Liver (tissue), 9 donors: ENCODE results near the gene ARMCX6. TPM values are rescaled to one million over a fixed set of nuclear protein-coding genes. Genes with fewer than 3 reads are reported as not detected.
"Not testable (repeated sequence)": the region's sequence is repeated elsewhere in the genome, so short reads cannot be mapped to it uniquely, and the experiment has no call there.

Experiments used
- DNase-seq: peaks from one replicate; pipeline ENCODE4 v3.0.0-alpha.2; 2017; ENCODE audit warnings: low spot score
- H3K27ac ChIP-seq, 2 donors: one replicate each; pipeline ENCODE4 v1.7.0; 2013; ENCODE audit warnings: inconsistent platforms in 2 of 2, low read length in 2 of 2, control low read depth in 1 of 2, low read depth in 1 of 2, mild to moderate bottlenecking in 1 of 2
- H3K27me3 ChIP-seq, 4 donors: one replicate each; pipeline versions ENCODE4 v1.6.1 to v1.7.0; 2013; ENCODE audit warnings: low read length in 3 of 4, inconsistent platforms in 1 of 4, mild to moderate bottlenecking in 1 of 4, moderate library complexity in 1 of 4; ENCODE audit not compliant: control insufficient read depth in 4 of 4, insufficient read depth in 4 of 4
- H3K36me3 ChIP-seq, 4 donors: one replicate each; pipeline versions ENCODE4 v1.6.1 to v1.7.0; 2013; ENCODE audit warnings: low read length in 3 of 4, mild to moderate bottlenecking in 3 of 4, low read depth in 1 of 4, moderate library complexity in 1 of 4; ENCODE audit not compliant: control insufficient read depth in 4 of 4, insufficient read depth in 3 of 4
- H3K4me1 ChIP-seq, 4 donors: one replicate each; pipeline versions ENCODE4 v1.6.1 to v1.7.0; 2013; ENCODE audit warnings: low read length in 3 of 4, mild to moderate bottlenecking in 3 of 4, moderate library complexity in 1 of 4; ENCODE audit not compliant: control insufficient read depth in 4 of 4, insufficient read depth in 4 of 4
- H3K4me3 ChIP-seq, 3 donors: one replicate each; pipeline versions ENCODE4 v1.6.1 to v1.7.0; 2013; ENCODE audit warnings: low read length in 3 of 3, control low read depth in 1 of 3, low read depth in 1 of 3, mild to moderate bottlenecking in 1 of 3
- H3K9ac ChIP-seq, 2 donors: one replicate each; pipeline ENCODE4 v1.7.0; 2013; ENCODE audit warnings: low read length in 2 of 2, mild to moderate bottlenecking in 2 of 2, moderate library complexity in 2 of 2, control low read depth in 1 of 2, low read depth in 1 of 2
- H3K9me3 ChIP-seq, 4 donors: one replicate each; pipeline versions ENCODE4 v1.6.1 to v1.7.0; 2013; ENCODE audit warnings: low read length in 3 of 4; ENCODE audit not compliant: control insufficient read depth in 4 of 4
- ATF3 ChIP-seq: IDR thresholded peaks from 2 replicates; pipeline ENCODE4 v1.6.1; 2016; ENCODE audit warnings: antibody characterized with exemption
- CTCF ChIP-seq: fragments of 150-350 bp; IDR thresholded peaks from 2 replicates; pipeline ENCODE4 v1.5.1; 2017; ENCODE audit warnings: improper control_type of control experiment, low read depth, low read length; ENCODE audit not compliant: missing input control
- EGR1 ChIP-seq, 2 donors: IDR thresholded peaks; 2 replicates each; pipeline ENCODE4 v1.6.1; 2016 to 2018; ENCODE audit warnings: antibody characterized with exemption in 2 of 2, low read depth in 2 of 2
- FOXA1 ChIP-seq: IDR thresholded peaks from 2 replicates; pipeline ENCODE4 v1.6.1; 2016; ENCODE audit warnings: antibody characterized with exemption
- FOXA2 ChIP-seq: IDR thresholded peaks from 2 replicates; pipeline ENCODE4 v1.6.1; 2016; ENCODE audit warnings: antibody characterized with exemption
- GABPA ChIP-seq, 2 donors: IDR thresholded peaks in 1 of 2; conservative IDR thresholded peaks in 1 of 2; 2 replicates each; pipeline ENCODE4 v1.6.1; 2016; ENCODE audit warnings: antibody characterized with exemption in 2 of 2, mild to moderate bottlenecking in 1 of 2, moderate library complexity in 1 of 2
- HNF4A ChIP-seq, 2 donors: conservative IDR thresholded peaks; 2 replicates each; pipeline ENCODE4 v1.6.1; 2016; ENCODE audit warnings: antibody characterized with exemption in 2 of 2, mild to moderate bottlenecking in 2 of 2
- HNF4G ChIP-seq: IDR thresholded peaks from 2 replicates; pipeline ENCODE4 v1.6.1; 2016; ENCODE audit warnings: antibody characterized with exemption
- JUND ChIP-seq, 2 donors: IDR thresholded peaks; 2 replicates each; pipeline ENCODE4 v1.6.1; 2016; ENCODE audit warnings: antibody characterized with exemption in 2 of 2
- NR2F2 ChIP-seq: IDR thresholded peaks from 2 replicates; pipeline ENCODE4 v1.6.1; 2016; ENCODE audit warnings: antibody characterized with exemption
- RAD21 ChIP-seq, 2 donors: IDR thresholded peaks; 2 replicates each; pipeline ENCODE4 v1.6.1; 2016; ENCODE audit warnings: antibody characterized with exemption in 2 of 2, mild to moderate bottlenecking in 2 of 2
- RXRA ChIP-seq, 2 donors: IDR thresholded peaks; 2 replicates each; pipeline ENCODE4 v1.6.1; 2017 to 2018; ENCODE audit warnings: antibody characterized with exemption in 2 of 2, mild to moderate bottlenecking in 1 of 2
- SP1 ChIP-seq: IDR thresholded peaks from 2 replicates; pipeline ENCODE4 v1.6.1; 2018; ENCODE audit warnings: antibody characterized with exemption, mild to moderate bottlenecking
- TAF1 ChIP-seq: conservative IDR thresholded peaks from 2 replicates; pipeline ENCODE4 v1.6.1; 2016; ENCODE audit warnings: antibody characterized with exemption, mild to moderate bottlenecking
- YY1 ChIP-seq: IDR thresholded peaks from 2 replicates; pipeline ENCODE4 v1.6.1; 2016; ENCODE audit warnings: antibody characterized with exemption, mild to moderate bottlenecking
- WGBS: extraction: QIAGEN DNeasy Blood & Tissue Kit; methylation state at CpG from one replicate; pipeline ENCODE4 v1.1.7; 2013; 5-methylcytosine and 5-hydroxymethylcytosine counted together
- polyA plus RNA-seq, 2 donors: library from polyadenylated mRNA; stranded (reverse) in 1 of 2; unstranded in 1 of 2; fragments of 200-250 nt in 1 of 2; fragments of >200 nt in 1 of 2; fragmentation: Nextera tagmentation in 1 of 2; extraction: Ambion mirVana in 1 of 2; gene quantifications; one replicate each; pipeline versions ENCODE4 v1.2.1 to v1.2.3, GENCODE V29; 2013 to 2015
- total RNA-seq, 2 donors: library from RNA; depleted of rRNA; stranded (reverse); fragments of >200 nt; gene quantifications; one replicate each; pipeline ENCODE4 v1.2.3, GENCODE V29; 2014
- TF ChIP-seq, protein P1 (sequence below): IDR thresholded peaks from 2 replicates; pipeline ENCODE4 v1.6.1; 2016; ENCODE audit warnings: antibody characterized with exemption
- TF ChIP-seq, protein P2 (sequence below): IDR thresholded peaks from 2 replicates; pipeline ENCODE4 v1.6.1; 2016; ENCODE audit warnings: antibody characterized with exemption, mild to moderate bottlenecking
- TF ChIP-seq, protein P3 (sequence below): IDR thresholded peaks from 2 replicates; pipeline ENCODE4 v1.6.1; 2016; ENCODE audit warnings: antibody characterized with exemption
- donor health status: healthy.
- donor health status: healthy.
- donor health status: healthy.
- donor health status: healthy.
- donor health status: healthy.

The ARMCX6 gene
- total and polyA plus RNA-seq, 4 donors = 6.9 to 13.3 (median 12.2) TPM

DNA sequence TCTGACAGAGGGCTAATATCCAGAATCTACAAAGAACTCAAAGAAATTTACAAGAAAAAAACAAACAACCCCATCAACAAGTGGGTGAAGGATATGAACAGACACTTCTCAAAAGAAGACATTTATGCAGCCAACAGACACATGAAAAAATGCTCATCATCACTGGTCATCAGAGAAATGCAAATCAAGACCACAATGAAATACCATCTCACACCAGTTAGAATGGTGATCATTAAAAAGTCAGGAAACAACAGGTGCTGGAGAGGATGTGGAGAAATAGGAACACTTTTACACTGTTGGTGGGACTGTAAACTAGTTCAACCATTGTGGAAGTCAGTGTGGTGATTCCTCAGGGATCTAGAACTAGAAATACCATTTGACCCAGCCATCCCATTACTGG is 29.9 kb upstream of the ARMCX6 start:
- H3K27me3 ChIP-seq, H3K4me3 ChIP-seq, DNase-seq, H3K4me1 ChIP-seq, H3K9me3 ChIP-seq, H3K36me3 ChIP-seq, H3K9ac ChIP-seq, H3K27ac ChIP-seq: not testable (repeated sequence)

GRCh38 chrX:101642093-101642492 is 24.3 kb upstream of the ARMCX6 start:
- Histone ChIP-seq H3K27me3 (no peaks in the 10 kb centered on the region), H3K27ac (no peak overlapping the region), H3K4me3 (no peak overlapping the region), H3K9ac (no peak overlapping the region), H3K4me1 (no peaks in the 10 kb centered on the region), H3K36me3 (no peaks in the 10 kb centered on the region), H3K9me3 (no peaks in the 10 kb centered on the region)
- WGBS = 78% methylated on average over 1 of the region's 1 CpG
- DNase-seq = no peak
- TF ChIP-seq YY1 (no peak), TAF1 (no peak), JUND (IDR thresholded peaks at IDR 0.05) (no peak), ATF3 (no peak), FOXA2 (no peak), EGR1 (IDR thresholded peaks at IDR 0.05; ENCODE audit: low read depth in 2 of 2) (no peak), GABPA (IDR thresholded peaks at IDR 0.05 in 1 of 2, conservative IDR thresholded peaks at IDR 0.05 in 1 of 2) (no peak), FOXA1 (no peak), RXRA (IDR thresholded peaks at IDR 0.05) (no peak), RAD21 (IDR thresholded peaks at IDR 0.05) (no peak), CTCF (no peak), NR2F2 (no peak), HNF4A (conservative IDR thresholded peaks at IDR 0.05) (no peak), HNF4G (no peak), SP1 (no peak)
- TF ChIP-seq, protein P1, sequence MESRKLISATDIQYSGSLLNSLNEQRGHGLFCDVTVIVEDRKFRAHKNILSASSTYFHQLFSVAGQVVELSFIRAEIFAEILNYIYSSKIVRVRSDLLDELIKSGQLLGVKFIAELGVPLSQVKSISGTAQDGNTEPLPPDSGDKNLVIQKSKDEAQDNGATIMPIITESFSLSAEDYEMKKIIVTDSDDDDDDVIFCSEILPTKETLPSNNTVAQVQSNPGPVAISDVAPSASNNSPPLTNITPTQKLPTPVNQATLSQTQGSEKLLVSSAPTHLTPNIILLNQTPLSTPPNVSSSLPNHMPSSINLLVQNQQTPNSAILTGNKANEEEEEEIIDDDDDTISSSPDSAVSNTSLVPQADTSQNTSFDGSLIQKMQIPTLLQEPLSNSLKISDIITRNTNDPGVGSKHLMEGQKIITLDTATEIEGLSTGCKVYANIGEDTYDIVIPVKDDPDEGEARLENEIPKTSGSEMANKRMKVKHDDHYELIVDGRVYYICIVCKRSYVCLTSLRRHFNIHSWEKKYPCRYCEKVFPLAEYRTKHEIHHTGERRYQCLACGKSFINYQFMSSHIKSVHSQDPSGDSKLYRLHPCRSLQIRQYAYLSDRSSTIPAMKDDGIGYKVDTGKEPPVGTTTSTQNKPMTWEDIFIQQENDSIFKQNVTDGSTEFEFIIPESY = no peak
- TF ChIP-seq, protein P2, sequence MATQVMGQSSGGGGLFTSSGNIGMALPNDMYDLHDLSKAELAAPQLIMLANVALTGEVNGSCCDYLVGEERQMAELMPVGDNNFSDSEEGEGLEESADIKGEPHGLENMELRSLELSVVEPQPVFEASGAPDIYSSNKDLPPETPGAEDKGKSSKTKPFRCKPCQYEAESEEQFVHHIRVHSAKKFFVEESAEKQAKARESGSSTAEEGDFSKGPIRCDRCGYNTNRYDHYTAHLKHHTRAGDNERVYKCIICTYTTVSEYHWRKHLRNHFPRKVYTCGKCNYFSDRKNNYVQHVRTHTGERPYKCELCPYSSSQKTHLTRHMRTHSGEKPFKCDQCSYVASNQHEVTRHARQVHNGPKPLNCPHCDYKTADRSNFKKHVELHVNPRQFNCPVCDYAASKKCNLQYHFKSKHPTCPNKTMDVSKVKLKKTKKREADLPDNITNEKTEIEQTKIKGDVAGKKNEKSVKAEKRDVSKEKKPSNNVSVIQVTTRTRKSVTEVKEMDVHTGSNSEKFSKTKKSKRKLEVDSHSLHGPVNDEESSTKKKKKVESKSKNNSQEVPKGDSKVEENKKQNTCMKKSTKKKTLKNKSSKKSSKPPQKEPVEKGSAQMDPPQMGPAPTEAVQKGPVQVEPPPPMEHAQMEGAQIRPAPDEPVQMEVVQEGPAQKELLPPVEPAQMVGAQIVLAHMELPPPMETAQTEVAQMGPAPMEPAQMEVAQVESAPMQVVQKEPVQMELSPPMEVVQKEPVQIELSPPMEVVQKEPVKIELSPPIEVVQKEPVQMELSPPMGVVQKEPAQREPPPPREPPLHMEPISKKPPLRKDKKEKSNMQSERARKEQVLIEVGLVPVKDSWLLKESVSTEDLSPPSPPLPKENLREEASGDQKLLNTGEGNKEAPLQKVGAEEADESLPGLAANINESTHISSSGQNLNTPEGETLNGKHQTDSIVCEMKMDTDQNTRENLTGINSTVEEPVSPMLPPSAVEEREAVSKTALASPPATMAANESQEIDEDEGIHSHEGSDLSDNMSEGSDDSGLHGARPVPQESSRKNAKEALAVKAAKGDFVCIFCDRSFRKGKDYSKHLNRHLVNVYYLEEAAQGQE = no peak
- TF ChIP-seq, protein P3, sequence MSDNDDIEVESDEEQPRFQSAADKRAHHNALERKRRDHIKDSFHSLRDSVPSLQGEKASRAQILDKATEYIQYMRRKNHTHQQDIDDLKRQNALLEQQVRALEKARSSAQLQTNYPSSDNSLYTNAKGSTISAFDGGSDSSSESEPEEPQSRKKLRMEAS = no peak
